IMR-90 (cell line): ENCODE results near the gene CCNJ.

Experiments
- CEBPB ChIP-seq: IDR thresholded peaks from 2 replicates; pipeline ENCODE4 v1.6.1; 2012; ENCODE audit warnings: low read depth, low read length, improper control_type of control experiment
- CHD1 ChIP-seq: IDR thresholded peaks from 2 replicates; pipeline ENCODE4 v1.6.1; 2012; ENCODE audit warnings: low read depth, low read length, improper control_type of control experiment
- CTCF ChIP-seq: conservative IDR thresholded peaks from 2 replicates; pipeline ENCODE4 v1.5.1; 2012; ENCODE audit warnings: mild to moderate bottlenecking, low read depth, low read length, improper control_type of control experiment
- MAFK ChIP-seq: IDR thresholded peaks from 2 replicates; pipeline ENCODE4 v1.6.1; 2012; ENCODE audit warnings: low read depth, low read length, improper control_type of control experiment
- MAZ ChIP-seq: IDR thresholded peaks from 2 replicates; pipeline ENCODE4 v1.6.1; 2012; ENCODE audit warnings: low read depth, mild to moderate bottlenecking, low read length, improper control_type of control experiment, moderate library complexity, borderline replicate concordance
- MXI1 ChIP-seq: IDR thresholded peaks from 2 replicates; pipeline ENCODE4 v1.6.1; 2012; ENCODE audit warnings: low read depth, mild to moderate bottlenecking, low read length, moderate library complexity, borderline replicate concordance
- POLR2A ChIP-seq: IDR thresholded peaks from 2 replicates; pipeline ENCODE4 v1.6.1; 2012; ENCODE audit warnings: mild to moderate bottlenecking, low read depth, low read length
- RAD21 ChIP-seq: IDR thresholded peaks from 2 replicates; pipeline ENCODE4 v1.6.1; 2012; ENCODE audit warnings: low read length, improper control_type of control experiment
- RFX5 ChIP-seq: IDR thresholded peaks from 2 replicates; pipeline ENCODE4 v1.8.0; 2012; ENCODE audit warnings: low read depth, mild to moderate bottlenecking, low read length, moderate library complexity
- SMC3 ChIP-seq: fragments of 150-350 bp; IDR thresholded peaks from 2 replicates; pipeline ENCODE4 v1.6.1; 2016; ENCODE audit warnings: low read depth, mild to moderate bottlenecking, antibody characterized with exemption, low read length, moderate library complexity
- USF2 ChIP-seq: fragments of 150-350 bp; IDR thresholded peaks from 2 replicates; pipeline ENCODE4 v1.6.1; 2017; ENCODE audit warnings: mild to moderate bottlenecking, antibody characterized with exemption, low read length, low read depth

GRCh38 chr10:96090463-96090800, 47.0 kb downstream of the CCNJ start:
- no peak for TF ChIP-seq CTCF
- no peak for TF ChIP-seq RAD21
- no peak for TF ChIP-seq MAFK
- TF ChIP-seq SMC3: no peak
- TF ChIP-seq MXI1: no peak
- no peak for TF ChIP-seq CEBPB
- no peak for TF ChIP-seq CHD1
- no peak for TF ChIP-seq POLR2A
- no peak for TF ChIP-seq MAZ
- TF ChIP-seq USF2: no peak
- no peak for TF ChIP-seq RFX5
